B cell (primary cell): ENCODE measurements around the gene AZU1.
A peak's percentile ranks its signal among the peaks of the same experiment; 100 is the strongest.

Source experiments
- EZH2 ChIP-seq: IDR thresholded peaks from 2 replicates; pipeline ENCODE4 v1.6.1; 2012; ENCODE audit warnings: borderline replicate concordance, low read depth, mild to moderate bottlenecking, moderate library complexity, low read length; ENCODE audit not compliant: insufficient read depth, poor library complexity, severe bottlenecking
- TF ChIP-seq, protein P1 (sequence below): fragments of 200-600 bp; IDR thresholded peaks from one replicate; pipeline ENCODE4 v1.8.0; 2022; ENCODE audit warnings: antibody characterized with exemption, mild to moderate bottlenecking

DNA sequence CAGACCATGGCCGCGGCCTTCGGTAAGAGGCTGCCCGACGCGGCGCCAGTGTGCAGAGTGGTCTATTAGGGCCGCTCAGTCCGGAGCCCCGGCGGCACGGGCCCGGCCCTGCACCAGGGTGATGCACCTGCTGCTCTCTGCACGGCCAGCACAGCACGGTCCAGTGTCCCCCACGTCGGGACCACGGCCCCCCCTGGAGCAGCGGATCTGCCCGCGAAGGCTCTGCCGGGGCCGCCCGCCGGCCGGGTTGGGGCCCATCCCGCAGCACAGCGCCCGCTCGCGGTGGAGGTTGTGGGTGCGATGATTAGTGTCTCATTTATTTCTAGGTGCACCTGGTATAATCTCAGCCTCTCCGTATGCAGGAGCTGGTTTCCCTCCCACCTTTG, 22.5 kb upstream of the AZU1 start:
- TF ChIP-seq, protein P1, sequence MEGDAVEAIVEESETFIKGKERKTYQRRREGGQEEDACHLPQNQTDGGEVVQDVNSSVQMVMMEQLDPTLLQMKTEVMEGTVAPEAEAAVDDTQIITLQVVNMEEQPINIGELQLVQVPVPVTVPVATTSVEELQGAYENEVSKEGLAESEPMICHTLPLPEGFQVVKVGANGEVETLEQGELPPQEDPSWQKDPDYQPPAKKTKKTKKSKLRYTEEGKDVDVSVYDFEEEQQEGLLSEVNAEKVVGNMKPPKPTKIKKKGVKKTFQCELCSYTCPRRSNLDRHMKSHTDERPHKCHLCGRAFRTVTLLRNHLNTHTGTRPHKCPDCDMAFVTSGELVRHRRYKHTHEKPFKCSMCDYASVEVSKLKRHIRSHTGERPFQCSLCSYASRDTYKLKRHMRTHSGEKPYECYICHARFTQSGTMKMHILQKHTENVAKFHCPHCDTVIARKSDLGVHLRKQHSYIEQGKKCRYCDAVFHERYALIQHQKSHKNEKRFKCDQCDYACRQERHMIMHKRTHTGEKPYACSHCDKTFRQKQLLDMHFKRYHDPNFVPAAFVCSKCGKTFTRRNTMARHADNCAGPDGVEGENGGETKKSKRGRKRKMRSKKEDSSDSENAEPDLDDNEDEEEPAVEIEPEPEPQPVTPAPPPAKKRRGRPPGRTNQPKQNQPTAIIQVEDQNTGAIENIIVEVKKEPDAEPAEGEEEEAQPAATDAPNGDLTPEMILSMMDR, result peak; percentile 18
- no peak for TF ChIP-seq EZH2
